Measurements from ENCODE around the gene KIF11.

The KIF11 gene

GRCh38 chr10:92695679-92696605, 103.0 kb downstream of the KIF11 start:
- H3K9me3 ChIP-seq (ENCODE audit: control insufficient read depth, insufficient read depth, low read depth, low read length) = no peaks in the 10 kb centered on the region
- peak overlapping the region; percentile 34 for H3K9ac ChIP-seq (ENCODE audit: low read length)
- no peaks in the 10 kb centered on the region for H3K36me3 ChIP-seq (ENCODE audit: control insufficient read depth, insufficient read depth, low read length)
- H3K4me3 ChIP-seq (ENCODE audit: low read depth, low read length) = peak overlapping the region; percentile 63
- H3K27me3 ChIP-seq (ENCODE audit: control insufficient read depth, insufficient read depth, low read length) = peaks cover 97% of the 10 kb centered on the region
- peaks cover 26% of the 10 kb centered on the region for H3K4me1 ChIP-seq (ENCODE audit: control insufficient read depth, insufficient read depth, low read length)
- H3K27ac ChIP-seq (ENCODE audit: low read depth, low read length) = no peak overlapping the region

- peaks cover 94% of the 10 kb centered on the region for H3K27me3 ChIP-seq (ENCODE audit: control insufficient read depth, insufficient read depth, low read length)
- peaks cover 24% of the 10 kb centered on the region for H3K4me1 ChIP-seq (ENCODE audit: control insufficient read depth, insufficient read depth, low read length)
- no peaks in the 10 kb centered on the region for H3K9me3 ChIP-seq (ENCODE audit: control insufficient read depth, insufficient read depth, low read depth, low read length)
- H3K27ac ChIP-seq (ENCODE audit: low read depth, low read length) = no peak overlapping the region
- H3K4me3 ChIP-seq (ENCODE audit: low read depth, low read length) = peak overlapping the region; percentile 63
- H3K9ac ChIP-seq (ENCODE audit: low read length) = no peak overlapping the region
- H3K36me3 ChIP-seq (ENCODE audit: control insufficient read depth, insufficient read depth, low read length) = no peaks in the 10 kb centered on the region
Observed at GRCh38 chr10:92696606-92697383, 103.9 kb downstream of the KIF11 start.

GRCh38 chr10:92697663-92698511, 105.0 kb downstream of the KIF11 start:
- H3K27me3 ChIP-seq (ENCODE audit: control insufficient read depth, insufficient read depth, low read length) = peaks cover 83% of the 10 kb centered on the region
- H3K27ac ChIP-seq (ENCODE audit: low read depth, low read length) = no peak overlapping the region
- H3K36me3 ChIP-seq (ENCODE audit: control insufficient read depth, insufficient read depth, low read length) = no peaks in the 10 kb centered on the region
- no peak overlapping the region for H3K9ac ChIP-seq (ENCODE audit: low read length)
- H3K4me1 ChIP-seq (ENCODE audit: control insufficient read depth, insufficient read depth, low read length) = peaks cover 13% of the 10 kb centered on the region
- no peaks in the 10 kb centered on the region for H3K9me3 ChIP-seq (ENCODE audit: control insufficient read depth, insufficient read depth, low read depth, low read length)
- no peak overlapping the region for H3K4me3 ChIP-seq (ENCODE audit: low read depth, low read length)

GRCh38 chr10:92699193-92699517, 106.2 kb downstream of the KIF11 start:
- H3K4me3 ChIP-seq (ENCODE audit: low read depth, low read length) = peak overlapping the region; percentile 66
- peak overlapping the region; percentile 18 for H3K9ac ChIP-seq (ENCODE audit: low read length)
- no peaks in the 10 kb centered on the region for H3K9me3 ChIP-seq (ENCODE audit: control insufficient read depth, insufficient read depth, low read depth, low read length)
- H3K36me3 ChIP-seq (ENCODE audit: control insufficient read depth, insufficient read depth, low read length) = no peaks in the 10 kb centered on the region
- no peak overlapping the region for H3K27ac ChIP-seq (ENCODE audit: low read depth, low read length)
- peaks cover 12% of the 10 kb centered on the region for H3K4me1 ChIP-seq (ENCODE audit: control insufficient read depth, insufficient read depth, low read length)
- H3K27me3 ChIP-seq (ENCODE audit: control insufficient read depth, insufficient read depth, low read length) = peaks cover 71% of the 10 kb centered on the region

- H3K36me3 ChIP-seq (ENCODE audit: control insufficient read depth, insufficient read depth, low read length) = no peaks in the 10 kb centered on the region
- H3K9ac ChIP-seq (ENCODE audit: low read length) = peak overlapping the region; percentile 18
- peak overlapping the region; percentile 66 for H3K4me3 ChIP-seq (ENCODE audit: low read depth, low read length)
- peaks cover 65% of the 10 kb centered on the region for H3K27me3 ChIP-seq (ENCODE audit: control insufficient read depth, insufficient read depth, low read length)
- no peaks in the 10 kb centered on the region for H3K9me3 ChIP-seq (ENCODE audit: control insufficient read depth, insufficient read depth, low read depth, low read length)
- no peak overlapping the region for H3K27ac ChIP-seq (ENCODE audit: low read depth, low read length)
- H3K4me1 ChIP-seq (ENCODE audit: control insufficient read depth, insufficient read depth, low read length) = peaks cover 12% of the 10 kb centered on the region
Observed at GRCh38 chr10:92699518-92700381, 106.8 kb downstream of the KIF11 start.

- Histone ChIP-seq H3K36me3 (ENCODE audit: control insufficient read depth, insufficient read depth, low read length) (no peaks in the 10 kb centered on the region), H3K27me3 (ENCODE audit: control insufficient read depth, insufficient read depth, low read length) (peaks cover 38% of the 10 kb centered on the region), H3K27ac (ENCODE audit: low read depth, low read length) (no peak overlapping the region), H3K9ac (ENCODE audit: low read length) (no peak overlapping the region), H3K4me1 (ENCODE audit: control insufficient read depth, insufficient read depth, low read length) (no peaks in the 10 kb centered on the region; the same call in 1 of the 2 replicates), H3K4me3 (ENCODE audit: low read depth, low read length) (no peak overlapping the region), H3K9me3 (ENCODE audit: control insufficient read depth, insufficient read depth, low read depth, low read length) (no peaks in the 10 kb centered on the region)
Observed at GRCh38 chr10:92702301-92702916, 109.5 kb downstream of the KIF11 start.

All from HUES6 (cell line).